Measurements from ENCODE around the gene CTRL. TPM values are rescaled to one million over a fixed set of nuclear protein-coding genes. Genes with fewer than 3 reads are reported as not detected.

The CTRL gene
- total RNA-seq, 3 donors from 2014 or later: 0.61 to 2.3 (median 0.80) TPM

- intact Hi-C loops (cut with DNase I, micrococcal nuclease): loop anchor here in 1 of 2 donors (10.0 kb wide), 1 partner anchor 55 kb away; the partner anchor contains the start of genes CTRL and PSMB10
- no peaks in the 10 kb centered on the region for H3K4me1 ChIP-seq (ENCODE audit: low read depth)
Observed at GRCh38 chr16:67879936-67880335, 51.7 kb downstream of the CTRL start.

More at GRCh38 chr16:67879936-67880335, 51.7 kb downstream of the CTRL start:
- Histone ChIP-seq H3K4me3 (no peak overlapping the region), H3K36me3 (ENCODE audit: low read depth) (peaks cover 30% of the 10 kb centered on the region), H3K9me3 (no peaks in the 10 kb centered on the region)
- DNase-seq (no peak), ATAC-seq (no peak)
- no peak for TF ChIP-seq CTCF (IDR thresholded peaks at IDR 0.05)

Other genes starting within 250 kb of the CTRL start
- 10 to 100 TPM; 25.6 to 29.2 (median 27.9) TPM for gene GFOD2, start 212.5 kb downstream of the CTRL start, total RNA-seq
- gene RANBP10, start 125.3 kb downstream of the CTRL start, total RNA-seq: 10 to 100 TPM; 19.6 to 24.1 (median 20.6) TPM
- gene TSNAXIP1, start 125.0 kb downstream of the CTRL start, total RNA-seq: 1 to 10 TPM in 1 of 3 donors, under 1 TPM in 2; 0.41 to 2.0 (median 0.48) TPM
- 10 to 100 TPM; 18.1 to 43.3 (median 20.5) TPM for gene THAP11, start 89.5 kb downstream of the CTRL start, total RNA-seq
- 10 to 100 TPM; 56.0 to 69.3 (median 58.0) TPM for gene NUTF2, start 84.9 kb downstream of the CTRL start, total RNA-seq
- gene CENPT, start 84.2 kb downstream of the CTRL start, total RNA-seq: 10 to 100 TPM; 33.2 to 55.0 (median 36.6) TPM
- gene EDC4, start 58.8 kb downstream of the CTRL start, total RNA-seq: 10 to 100 TPM; 58.3 to 82.0 (median 64.6) TPM
- under 1 TPM in 2 of 3 donors, not detected in 1; 0.49 to 0.99 TPM for gene NRN1L, start 47.0 kb downstream of the CTRL start, total RNA-seq
- 10 to 100 TPM; 33.8 to 43.3 (median 38.1) TPM for gene PSKH1, start 38.6 kb downstream of the CTRL start, total RNA-seq
- gene PSMB10, start 5.0 kb upstream of the CTRL start, total RNA-seq: 100 to 1,000 TPM in 2 of 3 donors, 10 to 100 TPM in 1; 96.9 to 175 (median 139) TPM
- gene LCAT, start 12.3 kb upstream of the CTRL start, total RNA-seq: 10 to 100 TPM in 1 of 3 donors, 1 to 10 TPM in 2; 2.2 to 20.3 (median 9.4) TPM
- gene SLC12A4, start 36.8 kb upstream of the CTRL start, total RNA-seq: 10 to 100 TPM in 2 of 3 donors, 1 to 10 TPM in 1; 4.0 to 68.5 (median 22.2) TPM
- not detected for gene DPEP3, start 48.6 kb upstream of the CTRL start, total RNA-seq
- gene DPEP2, start 67.6 kb upstream of the CTRL start, total RNA-seq: 1 to 10 TPM; 1.5 to 2.8 (median 1.6) TPM
- gene DPEP2NB, start 84.0 kb upstream of the CTRL start, total RNA-seq: not detected
- gene DDX28, start 91.4 kb upstream of the CTRL start, total RNA-seq: 1 to 10 TPM; 6.1 to 7.2 (median 6.8) TPM
- 10 to 100 TPM; 11.6 to 13.5 (median 12.6) TPM for gene DUS2, start 91.4 kb upstream of the CTRL start, total RNA-seq
- gene NFATC3, start 153.5 kb upstream of the CTRL start, total RNA-seq: 10 to 100 TPM; 24.2 to 44.0 (median 25.5) TPM

Data from mucosa of descending colon (tissue), 3 donors.